Measurements from ENCODE around the gene MIGA2. TPM values are rescaled to one million over a fixed set of nuclear protein-coding genes. Genes with fewer than 3 reads are reported as not detected.
"Not testable (repeated sequence)": the region's sequence is repeated elsewhere in the genome, so short reads cannot be mapped to it uniquely, and the experiment has no call there.

MIGA2 gene, protein sequence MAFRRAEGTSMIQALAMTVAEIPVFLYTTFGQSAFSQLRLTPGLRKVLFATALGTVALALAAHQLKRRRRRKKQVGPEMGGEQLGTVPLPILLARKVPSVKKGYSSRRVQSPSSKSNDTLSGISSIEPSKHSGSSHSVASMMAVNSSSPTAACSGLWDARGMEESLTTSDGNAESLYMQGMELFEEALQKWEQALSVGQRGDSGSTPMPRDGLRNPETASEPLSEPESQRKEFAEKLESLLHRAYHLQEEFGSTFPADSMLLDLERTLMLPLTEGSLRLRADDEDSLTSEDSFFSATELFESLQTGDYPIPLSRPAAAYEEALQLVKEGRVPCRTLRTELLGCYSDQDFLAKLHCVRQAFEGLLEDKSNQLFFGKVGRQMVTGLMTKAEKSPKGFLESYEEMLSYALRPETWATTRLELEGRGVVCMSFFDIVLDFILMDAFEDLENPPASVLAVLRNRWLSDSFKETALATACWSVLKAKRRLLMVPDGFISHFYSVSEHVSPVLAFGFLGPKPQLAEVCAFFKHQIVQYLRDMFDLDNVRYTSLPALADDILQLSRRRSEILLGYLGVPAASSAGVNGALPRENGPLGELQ
- 10 to 100 TPM; 38.5 to 41.5 TPM for total RNA-seq

DNA sequence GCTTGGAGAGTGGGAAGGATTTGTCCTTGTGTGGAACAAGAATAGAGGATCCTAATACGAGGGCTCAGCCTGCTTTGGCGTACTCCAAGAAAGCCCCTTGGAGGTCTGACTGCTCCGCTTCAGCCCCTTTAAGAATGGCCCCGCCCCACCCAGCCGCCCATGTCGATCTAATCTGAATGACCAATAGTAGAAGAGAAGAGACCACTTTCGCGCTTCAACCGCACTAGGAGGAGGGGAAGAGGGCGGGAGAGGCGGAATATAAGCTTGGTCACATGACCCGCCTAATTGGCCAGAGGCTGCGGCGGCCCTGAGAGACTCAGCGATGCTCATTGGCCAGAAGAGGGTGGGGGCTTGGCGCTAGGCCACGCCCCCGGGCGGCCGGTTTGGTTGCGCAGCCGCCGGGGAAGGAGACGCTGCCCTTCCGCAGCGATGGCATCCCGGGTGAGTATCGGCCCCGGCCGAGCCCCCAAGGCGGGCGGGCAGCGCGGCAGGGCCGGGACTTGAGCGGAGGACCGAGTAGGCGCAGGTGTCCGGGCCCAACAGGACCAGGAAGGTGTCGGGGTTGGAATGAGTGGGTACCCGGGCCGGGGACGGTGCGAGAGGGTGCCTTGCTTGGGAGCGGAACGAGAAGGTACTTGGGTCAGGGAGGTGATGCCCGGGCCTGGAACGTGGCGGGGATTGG, at the start of gene MIGA2:
Gene MIGA2 (plus strand): TSS at position 386 of the 682 bp plus-strand sequence. CDS start 3,969 bp downstream, outside the sequence.
- peak within 1 kb of the TSS; percentile 78 to 98 for H3K4me3 Mint-ChIP-seq
- peaks cover 27% of the 10 kb centered on the region for H3K4me1 Mint-ChIP-seq (ENCODE audit: low read depth)
- peak; percentile 99 for ATAC-seq (replicated peaks in 1 of 2)
- H3K27ac Mint-ChIP-seq: peak within 1 kb of the TSS; percentile 53
- peak; percentile 94 to 97 for DNase-seq
- no peaks in the 10 kb centered on the region for H3K9me3 Mint-ChIP-seq
- H3K27me3 Mint-ChIP-seq (ENCODE audit: low read depth): no peaks in the 10 kb centered on the region
- H3K36me3 Mint-ChIP-seq (ENCODE audit: insufficient read depth in 2 of 2): peaks cover 2 to 3% of the 10 kb centered on the region in 2 donors

DNA sequence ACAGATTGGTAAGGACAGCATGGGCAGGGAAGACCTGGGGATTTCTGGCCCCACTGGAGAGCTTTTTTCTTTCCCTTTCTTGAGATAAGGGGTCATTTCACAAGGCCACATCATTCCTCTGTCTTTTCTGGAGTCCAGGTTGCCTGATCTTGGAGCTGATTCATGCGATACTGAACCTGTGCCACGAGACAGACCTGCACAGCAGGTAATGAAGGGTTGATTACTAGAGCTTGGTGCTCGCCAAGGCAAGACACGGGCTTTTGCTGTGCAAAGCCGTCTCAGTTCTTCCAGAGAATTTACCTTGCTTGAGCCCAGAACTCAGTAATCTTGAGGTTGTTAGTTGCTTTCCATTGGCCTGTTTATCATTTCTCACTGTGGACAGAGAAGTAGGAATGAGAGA, 49.8 kb upstream of the MIGA2 start:
- Mint-ChIP-seq H3K27me3 (ENCODE audit: low read depth) (no peaks in the 10 kb centered on the region), H3K9me3 (no peaks in the 10 kb centered on the region), H3K4me1 (ENCODE audit: low read depth) (no peaks in the 10 kb centered on the region), H3K36me3 (ENCODE audit: insufficient read depth in 2 of 2) (peaks cover 14 to 39% of the 10 kb centered on the region in 2 donors), H3K4me3 (no peak overlapping the region), H3K27ac (no peak overlapping the region)
- DNase-seq: no peak
- no peak for ATAC-seq (replicated peaks in 1 of 2)

DNA sequence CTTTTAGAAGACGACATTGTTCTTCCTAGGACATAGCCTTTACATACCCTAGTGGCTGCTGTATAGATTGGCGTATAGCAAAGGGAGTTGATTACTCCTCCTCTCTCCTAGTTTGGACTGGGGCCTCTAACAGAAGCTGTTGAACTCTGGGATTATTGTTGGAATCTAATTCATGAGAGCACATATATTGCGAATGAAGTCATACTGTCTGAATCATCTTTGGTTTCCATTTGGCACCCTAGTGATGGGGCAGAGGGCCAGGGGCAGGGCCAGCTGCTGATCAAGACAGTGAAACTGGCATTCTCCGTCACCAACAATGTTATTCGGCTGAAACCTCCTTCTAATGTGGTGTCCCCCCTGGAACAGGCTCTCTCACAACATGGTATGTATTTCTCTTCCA, 48.6 kb upstream of the MIGA2 start:
- Mint-ChIP-seq H3K4me1 (ENCODE audit: low read depth) (no peaks in the 10 kb centered on the region), H3K27ac (no peak overlapping the region), H3K9me3 (no peaks in the 10 kb centered on the region), H3K4me3 (no peak overlapping the region), H3K27me3 (ENCODE audit: low read depth) (no peaks in the 10 kb centered on the region), H3K36me3 (ENCODE audit: insufficient read depth in 2 of 2) (peaks cover 10 to 37% of the 10 kb centered on the region in 2 donors)
- no peak for DNase-seq
- ATAC-seq (replicated peaks in 1 of 2): no peak

DNA sequence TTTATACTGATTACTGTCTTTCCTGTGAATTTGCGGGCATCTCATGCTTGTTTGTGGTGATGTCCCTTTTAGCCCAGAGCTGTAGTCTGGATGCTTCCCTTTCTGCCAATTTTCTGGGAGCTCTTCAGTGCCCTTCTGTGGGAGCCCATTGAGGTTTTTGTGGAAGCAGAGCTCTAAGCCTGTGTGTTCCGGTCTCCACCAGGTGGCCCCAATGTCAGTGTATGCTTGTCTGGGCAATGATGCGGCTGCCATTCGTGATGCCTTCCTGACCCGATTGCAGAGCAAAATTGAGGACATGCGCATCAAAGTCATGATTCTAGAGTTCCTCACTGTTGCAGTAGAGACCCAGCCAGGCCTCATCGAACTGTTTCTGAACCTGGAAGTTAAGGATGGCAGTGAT, 43.4 kb upstream of the MIGA2 start:
- no peak for ATAC-seq (replicated peaks in 1 of 2)
- H3K27ac Mint-ChIP-seq: peak overlapping the region; percentile 17
- H3K27me3 Mint-ChIP-seq (ENCODE audit: low read depth): no peaks in the 10 kb centered on the region
- no peak for DNase-seq
- H3K36me3 Mint-ChIP-seq (ENCODE audit: insufficient read depth in 2 of 2): peaks cover 17 to 37% of the 10 kb centered on the region in 2 donors
- no peaks in the 10 kb centered on the region for H3K4me1 Mint-ChIP-seq (ENCODE audit: low read depth)
- no peak overlapping the region for H3K4me3 Mint-ChIP-seq
- H3K9me3 Mint-ChIP-seq: no peaks in the 10 kb centered on the region

DNA sequence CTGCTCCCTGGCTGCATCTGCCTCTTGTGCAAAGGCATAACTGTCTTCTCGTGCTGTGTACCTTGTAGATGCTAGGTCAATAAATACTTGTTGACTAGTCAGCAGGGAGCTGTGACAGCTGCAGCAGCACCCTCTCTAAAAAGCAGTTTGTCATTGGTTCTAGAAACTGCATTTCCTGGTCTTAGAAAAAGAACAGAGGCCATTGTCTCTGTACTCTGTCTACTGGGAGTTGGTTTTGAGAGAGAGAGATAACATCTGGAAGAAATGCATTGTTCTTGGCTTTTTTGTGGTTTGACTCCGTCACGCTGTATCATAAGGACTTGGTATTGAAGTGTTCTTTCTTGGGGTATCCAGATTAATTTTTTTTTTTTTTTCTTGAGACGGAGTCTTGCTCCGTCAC, 40.6 kb upstream of the MIGA2 start:
- no peaks in the 10 kb centered on the region for H3K27me3 Mint-ChIP-seq (ENCODE audit: low read depth)
- peaks cover 15 to 36% of the 10 kb centered on the region in 2 donors for H3K36me3 Mint-ChIP-seq (ENCODE audit: insufficient read depth in 2 of 2)
- H3K4me1 Mint-ChIP-seq (ENCODE audit: low read depth): no peaks in the 10 kb centered on the region
- DNase-seq (no peak), ATAC-seq (replicated peaks in 1 of 2) (peak in 1 of 2 donors; percentile 7)
- H3K4me3 Mint-ChIP-seq: no peak overlapping the region
- H3K27ac Mint-ChIP-seq: no peak overlapping the region
- no peaks in the 10 kb centered on the region for H3K9me3 Mint-ChIP-seq

DNA sequence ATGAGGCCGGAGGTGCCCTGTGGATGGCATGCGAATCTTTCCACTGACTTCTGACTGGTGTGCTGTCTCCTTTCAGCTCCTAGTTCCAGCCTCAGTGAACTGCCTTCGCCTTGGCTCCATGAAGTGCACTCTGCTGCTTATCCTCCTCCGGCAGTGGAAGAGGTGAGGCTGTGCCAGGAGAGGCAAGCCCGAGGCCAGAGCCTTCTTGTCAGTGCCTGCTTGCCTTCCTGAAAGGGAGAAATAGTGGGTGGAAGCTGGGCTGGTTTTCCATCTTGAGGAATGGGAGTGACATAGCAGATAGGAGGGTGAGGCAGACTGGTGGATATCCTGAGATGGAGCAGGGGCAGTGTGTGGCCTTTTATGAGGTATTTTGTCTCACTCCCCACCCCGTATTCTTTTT, 38.0 kb upstream of the MIGA2 start:
- peaks cover 14 to 44% of the 10 kb centered on the region in 2 donors for H3K36me3 Mint-ChIP-seq (ENCODE audit: insufficient read depth in 2 of 2)
- no peaks in the 10 kb centered on the region for H3K9me3 Mint-ChIP-seq
- H3K4me3 Mint-ChIP-seq: no peak overlapping the region
- ATAC-seq (replicated peaks in 1 of 2) (no peak), DNase-seq (no peak)
- H3K27me3 Mint-ChIP-seq (ENCODE audit: low read depth): no peaks in the 10 kb centered on the region
- H3K27ac Mint-ChIP-seq: no peak overlapping the region
- no peaks in the 10 kb centered on the region for H3K4me1 Mint-ChIP-seq (ENCODE audit: low read depth)

DNA sequence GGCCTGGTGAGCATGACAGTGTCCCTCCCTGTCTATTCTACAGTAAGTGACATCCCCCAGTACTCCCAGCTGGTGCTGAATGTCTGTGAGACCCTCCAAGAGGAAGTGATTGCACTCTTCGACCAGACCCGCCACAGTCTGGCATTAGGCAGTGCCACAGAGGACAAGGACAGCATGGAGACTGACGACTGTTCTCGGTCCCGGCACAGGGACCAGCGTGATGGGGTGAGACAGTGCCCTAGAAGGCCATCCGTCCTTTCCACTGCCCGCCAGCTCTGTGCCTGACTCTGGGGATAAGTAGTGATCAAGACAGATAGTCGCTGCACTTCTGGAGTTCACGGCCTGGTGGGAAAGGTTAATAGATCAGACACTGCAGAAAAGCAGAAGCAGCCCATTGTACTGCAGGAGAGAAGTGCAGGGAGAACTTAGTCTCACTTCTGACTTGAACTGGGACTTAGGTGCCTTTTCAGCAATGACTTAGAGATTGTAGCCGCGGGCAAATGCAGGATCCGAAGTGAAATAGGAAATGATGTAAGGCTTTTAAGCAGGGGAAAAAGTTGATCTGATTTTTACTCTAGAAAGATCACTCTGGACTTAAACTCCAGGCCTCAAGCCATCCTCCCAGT, 36.7 kb upstream of the MIGA2 start:
- ATAC-seq (replicated peaks in 1 of 2) (no peak), DNase-seq (no peak)
- Mint-ChIP-seq H3K4me3 (no peak overlapping the region), H3K36me3 (ENCODE audit: insufficient read depth in 2 of 2) (peaks cover 12 to 35% of the 10 kb centered on the region in 2 donors), H3K9me3 (no peaks in the 10 kb centered on the region), H3K27ac (no peak overlapping the region), H3K4me1 (ENCODE audit: low read depth) (no peaks in the 10 kb centered on the region), H3K27me3 (ENCODE audit: low read depth) (no peaks in the 10 kb centered on the region)

DNA sequence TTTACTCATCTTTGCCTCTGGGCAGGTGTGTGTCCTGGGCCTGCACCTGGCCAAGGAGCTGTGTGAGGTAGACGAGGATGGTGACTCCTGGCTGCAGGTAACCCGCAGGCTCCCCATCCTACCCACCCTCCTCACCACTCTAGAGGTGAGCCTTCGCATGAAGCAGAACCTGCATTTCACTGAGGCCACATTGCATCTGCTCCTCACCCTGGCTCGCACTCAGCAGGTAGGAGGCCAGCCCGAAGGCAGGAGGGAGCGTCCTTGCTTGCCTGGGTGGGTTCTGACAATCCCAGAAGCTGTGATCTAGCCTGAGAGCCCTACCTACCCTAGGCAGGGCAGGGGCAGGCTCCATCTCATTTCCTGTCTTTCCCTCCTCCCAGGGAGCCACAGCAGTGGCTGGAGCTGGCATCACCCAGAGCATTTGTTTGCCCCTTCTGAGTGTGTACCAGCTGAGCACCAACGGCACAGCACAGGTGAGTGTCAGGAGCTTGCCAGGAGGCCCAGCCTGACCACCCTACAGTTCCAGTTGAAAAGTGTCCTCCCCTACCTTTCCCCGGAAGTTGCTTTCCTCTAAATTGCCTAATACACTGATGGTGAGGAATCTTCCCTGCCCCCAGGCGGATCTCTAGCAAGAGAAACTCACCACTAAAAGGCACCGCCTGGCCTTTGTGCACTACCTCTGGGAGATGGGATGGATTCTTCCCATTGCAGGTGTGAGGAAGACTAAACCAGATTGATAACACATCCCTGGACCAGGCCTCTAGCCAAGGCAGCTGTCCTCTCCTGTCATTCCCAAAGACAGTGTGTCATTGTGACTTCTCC, 34.7 kb upstream of the MIGA2 start:
- no peaks in the 10 kb centered on the region for H3K4me1 Mint-ChIP-seq (ENCODE audit: low read depth)
- H3K27me3 Mint-ChIP-seq (ENCODE audit: low read depth): no peaks in the 10 kb centered on the region
- H3K36me3 Mint-ChIP-seq (ENCODE audit: insufficient read depth in 2 of 2): peaks cover 9 to 25% of the 10 kb centered on the region in 2 donors
- no peak for DNase-seq
- H3K4me3 Mint-ChIP-seq: no peak overlapping the region
- ATAC-seq (replicated peaks in 1 of 2): no peak
- no peaks in the 10 kb centered on the region for H3K9me3 Mint-ChIP-seq
- H3K27ac Mint-ChIP-seq: no peak overlapping the region

DNA sequence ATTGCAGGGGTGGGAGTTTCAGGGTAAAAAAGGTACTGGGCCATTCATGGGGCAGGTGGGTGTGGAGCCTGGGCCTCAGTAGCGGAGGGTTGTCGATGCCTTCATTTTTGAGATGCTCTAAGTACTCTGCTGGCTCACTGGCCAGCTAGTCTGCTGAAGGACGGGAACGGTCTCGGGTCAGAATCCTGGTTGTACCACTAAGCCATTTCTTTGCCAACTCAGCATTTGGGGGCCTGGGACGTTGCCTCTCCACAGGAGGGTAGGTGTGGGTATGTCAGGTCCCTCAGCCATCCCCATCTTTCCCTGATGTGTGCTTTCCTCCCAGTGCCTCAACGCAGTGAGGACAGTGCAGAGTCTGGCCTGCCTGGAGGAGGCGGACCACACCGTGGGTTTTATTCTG, 33.4 kb upstream of the MIGA2 start:
- Mint-ChIP-seq H3K27me3 (ENCODE audit: low read depth) (no peaks in the 10 kb centered on the region), H3K4me1 (ENCODE audit: low read depth) (no peaks in the 10 kb centered on the region), H3K27ac (no peak overlapping the region), H3K9me3 (no peaks in the 10 kb centered on the region), H3K36me3 (ENCODE audit: insufficient read depth in 2 of 2) (peaks cover 6 to 19% of the 10 kb centered on the region in 2 donors), H3K4me3 (no peak overlapping the region)
- no peak for DNase-seq
- no peak for ATAC-seq (replicated peaks in 1 of 2)

DNA sequence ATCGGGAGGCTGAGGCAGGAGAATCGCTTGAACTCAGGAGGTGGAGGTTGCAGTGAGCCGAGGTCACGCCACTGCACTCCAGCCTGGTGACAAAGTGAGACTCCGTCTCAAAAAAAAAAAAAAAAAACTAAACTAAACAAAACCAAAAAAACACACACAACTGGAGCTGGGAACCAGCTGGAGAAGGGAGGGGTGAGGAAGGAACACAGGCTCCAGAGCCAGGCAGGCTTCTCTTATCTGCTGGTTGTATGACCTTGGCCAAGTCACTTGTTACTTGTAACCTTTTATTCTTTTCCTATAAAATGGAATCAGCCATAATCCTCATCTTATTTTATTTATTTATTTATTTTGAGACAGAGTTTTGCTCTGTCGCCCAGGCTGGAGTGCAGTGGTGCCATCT, 32.3 kb upstream of the MIGA2 start:
- not testable (repeated sequence) for H3K9me3 Mint-ChIP-seq; ATAC-seq (replicated peaks in 1 of 2); H3K27ac Mint-ChIP-seq; DNase-seq; H3K4me1 Mint-ChIP-seq (ENCODE audit: low read depth); H3K4me3 Mint-ChIP-seq; H3K27me3 Mint-ChIP-seq (ENCODE audit: low read depth)
- peaks cover 4 to 15% of the 10 kb centered on the region in 2 donors for H3K36me3 Mint-ChIP-seq (ENCODE audit: insufficient read depth in 2 of 2)

DNA sequence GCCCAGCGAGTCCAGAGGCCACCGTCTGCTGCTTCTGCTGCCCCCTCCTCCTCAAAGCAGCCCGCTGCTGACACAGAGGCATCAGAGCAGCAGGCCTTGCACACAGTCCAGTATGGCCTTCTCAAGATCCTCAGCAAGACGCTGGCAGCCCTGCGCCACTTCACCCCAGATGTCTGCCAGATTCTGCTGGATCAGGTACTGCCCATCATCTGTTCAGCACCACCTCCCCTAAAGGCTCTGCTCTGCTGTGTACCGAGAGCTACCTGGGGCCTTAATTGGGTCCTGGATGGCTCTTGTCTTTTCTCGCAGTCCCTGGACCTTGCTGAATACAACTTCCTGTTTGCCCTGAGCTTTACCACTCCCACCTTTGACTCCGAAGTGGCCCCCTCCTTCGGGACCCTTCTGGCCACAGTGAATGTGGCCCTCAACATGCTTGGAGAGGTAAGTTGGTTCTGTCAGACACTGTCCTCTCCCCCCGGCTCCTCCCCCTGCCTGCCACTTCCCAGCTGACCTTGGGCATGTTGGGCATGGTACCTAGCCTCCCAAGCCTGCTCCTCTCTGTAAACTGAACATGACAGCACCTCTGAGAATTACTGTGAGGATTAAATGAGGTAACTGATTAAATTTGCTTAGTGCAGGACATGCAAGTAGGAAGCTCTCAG, 31.0 kb upstream of the MIGA2 start:
- Mint-ChIP-seq H3K27me3 (ENCODE audit: low read depth) (no peaks in the 10 kb centered on the region), H3K27ac (no peak overlapping the region), H3K36me3 (ENCODE audit: insufficient read depth in 2 of 2) (peaks cover 4 to 15% of the 10 kb centered on the region in 2 donors), H3K4me1 (ENCODE audit: low read depth) (no peaks in the 10 kb centered on the region), H3K4me3 (no peak overlapping the region), H3K9me3 (no peaks in the 10 kb centered on the region)
- no peak for DNase-seq
- ATAC-seq (replicated peaks in 1 of 2): no peak

All from activated T-cell treated with anti-CD3 and anti-CD28 coated beads, Interleukin-2, amount 50 U/mL, for 72 hours (primary cell).